Panc1 (cell line): Measurements from ENCODE around the gene PLEKHG7. TPM values are rescaled to one million over a fixed set of nuclear protein-coding genes. Genes with fewer than 3 reads are reported as not detected.

Experiments used
- ATAC-seq: fragments of 200-7000 bp; cut with Tn5 transposase; 2 replicates; pipeline ENCODE4 v1.9.1; 2020; ENCODE audit warnings: mild to moderate bottlenecking, moderate library complexity
- BruUV-seq: library from RNA; stranded (reverse); fragments of 400-500 nt; replicated peaks from 2 replicates; lab custom pipeline; 2021; lab: Mats Ljungman, UMichigan
- CTCF ChIA-PET: fragments of 300-600 bp; sonication (Branson Sonifier 250); formaldehyde crosslinking; loops from one replicate; lab custom pipeline; 2022; ENCODE audit warnings: antibody characterized with exemption; lab: Charles Lee
- POLR2A ChIA-PET: fragments of 300-600 bp; sonication (Branson Sonifier 250); formaldehyde crosslinking; loops from one replicate; lab custom pipeline; 2022; ENCODE audit warnings: antibody characterized with exemption; lab: Charles Lee
- DNase-seq: peaks from one replicate; pipeline ENCODE4 v3.0.0-alpha.2; 2010; ENCODE audit warnings: low read depth, low spot score
- H3K27ac ChIP-seq: 2 replicates; pipeline ENCODE4 v1.5.1; 2011; ENCODE audit warnings: mild to moderate bottlenecking, low read length, inconsistent platforms
- H3K27me3 ChIP-seq: fragments of 200-500 bp; sonication (Bioruptor generic); 2 replicates; pipeline ENCODE4 v1.6.0; 2014; ENCODE audit warnings: low read length, inconsistent platforms; ENCODE audit not compliant: control insufficient read depth, insufficient read depth
- H3K36me3 ChIP-seq: fragments of 200-500 bp; sonication (Bioruptor generic); 2 replicates; pipeline ENCODE4 v1.5.1; 2014; ENCODE audit warnings: inconsistent platforms, mild to moderate bottlenecking, low read length, moderate library complexity; ENCODE audit not compliant: control insufficient read depth, insufficient read depth
- H3K4me1 ChIP-seq: 2 replicates; pipeline ENCODE4 v1.5.1; 2011; ENCODE audit warnings: inconsistent platforms, mild to moderate bottlenecking, low read length, moderate library complexity; ENCODE audit not compliant: control insufficient read depth, insufficient read depth
- H3K4me3 ChIP-seq, 2 experiments: 2 replicates each; pipeline ENCODE4 v1.5.1; 2011 to 2012; ENCODE audit warnings: low read depth in 2 of 2, low read length in 2 of 2, mild to moderate bottlenecking in 2 of 2, inconsistent platforms in 1 of 2, moderate library complexity in 1 of 2
- H3K9me3 ChIP-seq: fragments of 200-500 bp; sonication (Bioruptor generic); 2 replicates; pipeline ENCODE4 v1.5.1; 2014; ENCODE audit warnings: low read depth, mild to moderate bottlenecking, inconsistent platforms, low read length, moderate library complexity; ENCODE audit not compliant: control insufficient read depth, insufficient read depth
- CTCF ChIP-seq: fragments of 450-650 bp; IDR thresholded peaks from 2 replicates; pipeline ENCODE4 v1.5.1; 2017; ENCODE audit warnings: mild to moderate bottlenecking
- POLR2AphosphoS5 ChIP-seq: IDR thresholded peaks from 2 replicates; pipeline ENCODE4 v1.6.1; 2012; ENCODE audit warnings: mild to moderate bottlenecking, low read depth, low read length, moderate library complexity
- SIN3A ChIP-seq: IDR thresholded peaks from 2 replicates; pipeline ENCODE4 v1.6.1; 2012; ENCODE audit warnings: low read depth, mild to moderate bottlenecking, low read length, moderate library complexity, borderline replicate concordance; ENCODE audit not compliant: insufficient read depth
- TCF7L2 ChIP-seq: IDR thresholded peaks from 2 replicates; pipeline ENCODE4 v1.6.1; 2011; ENCODE audit warnings: mild to moderate bottlenecking, low read depth, low read length, inconsistent platforms
- in situ Hi-C: cut with HindIII; loops from 2 replicates; pipeline ENCODE4 v1.10.0; 2016; ENCODE audit warnings: low sequenced_read_pairs, low pct_unique_long_range_greater_than_20kb
- intact Hi-C: fragments of 100-400 bp; cut with micrococcal nuclease; formaldehyde crosslinking; loops from one replicate; pipeline ENCODE4 v1.10.0; 2022; ENCODE audit not compliant: unreplicated experiment
- total RNA-seq: library from RNA; stranded (reverse); gene quantifications from one replicate; pipeline ENCODE4 v1.2.1, GENCODE V29; 2021; ENCODE audit not compliant: unreplicated experiment
- TF ChIP-seq, protein P1 (sequence below), 2 experiments: IDR thresholded peaks; 2 replicates each; pipeline ENCODE4 v1.6.1; 2011 to 2012; ENCODE audit warnings: low read depth in 2 of 2, control low read depth in 1 of 2, low read length in 1 of 2, mild to moderate bottlenecking in 1 of 2, moderate library complexity in 1 of 2; ENCODE audit not compliant: insufficient read depth in 1 of 2

PLEKHG7 gene
- total RNA-seq, 1 experiment from 2014 or later = not detected

GRCh38 chr12:92737855-92738850, 35.4 kb downstream of the PLEKHG7 start:
- Histone ChIP-seq H3K27ac (no peak overlapping the region), H3K4me3 (no peak overlapping the region), H3K27me3 (no peaks in the 10 kb centered on the region; the same call in 1 of the 2 replicates), H3K4me1 (no peaks in the 10 kb centered on the region), H3K36me3 (no peaks in the 10 kb centered on the region), H3K9me3 (no peaks in the 10 kb centered on the region)
- DNase-seq = no peak
- intact Hi-C loops = no loop called here
- ChIA-PET POLR2A (no interaction called here), CTCF (no interaction called here)
- ATAC-seq = no peak
- TF ChIP-seq CTCF (no peak), POLR2AphosphoS5 (no peak), SIN3A (no peak), TCF7L2 (no peak)
- TF ChIP-seq, protein P1, sequence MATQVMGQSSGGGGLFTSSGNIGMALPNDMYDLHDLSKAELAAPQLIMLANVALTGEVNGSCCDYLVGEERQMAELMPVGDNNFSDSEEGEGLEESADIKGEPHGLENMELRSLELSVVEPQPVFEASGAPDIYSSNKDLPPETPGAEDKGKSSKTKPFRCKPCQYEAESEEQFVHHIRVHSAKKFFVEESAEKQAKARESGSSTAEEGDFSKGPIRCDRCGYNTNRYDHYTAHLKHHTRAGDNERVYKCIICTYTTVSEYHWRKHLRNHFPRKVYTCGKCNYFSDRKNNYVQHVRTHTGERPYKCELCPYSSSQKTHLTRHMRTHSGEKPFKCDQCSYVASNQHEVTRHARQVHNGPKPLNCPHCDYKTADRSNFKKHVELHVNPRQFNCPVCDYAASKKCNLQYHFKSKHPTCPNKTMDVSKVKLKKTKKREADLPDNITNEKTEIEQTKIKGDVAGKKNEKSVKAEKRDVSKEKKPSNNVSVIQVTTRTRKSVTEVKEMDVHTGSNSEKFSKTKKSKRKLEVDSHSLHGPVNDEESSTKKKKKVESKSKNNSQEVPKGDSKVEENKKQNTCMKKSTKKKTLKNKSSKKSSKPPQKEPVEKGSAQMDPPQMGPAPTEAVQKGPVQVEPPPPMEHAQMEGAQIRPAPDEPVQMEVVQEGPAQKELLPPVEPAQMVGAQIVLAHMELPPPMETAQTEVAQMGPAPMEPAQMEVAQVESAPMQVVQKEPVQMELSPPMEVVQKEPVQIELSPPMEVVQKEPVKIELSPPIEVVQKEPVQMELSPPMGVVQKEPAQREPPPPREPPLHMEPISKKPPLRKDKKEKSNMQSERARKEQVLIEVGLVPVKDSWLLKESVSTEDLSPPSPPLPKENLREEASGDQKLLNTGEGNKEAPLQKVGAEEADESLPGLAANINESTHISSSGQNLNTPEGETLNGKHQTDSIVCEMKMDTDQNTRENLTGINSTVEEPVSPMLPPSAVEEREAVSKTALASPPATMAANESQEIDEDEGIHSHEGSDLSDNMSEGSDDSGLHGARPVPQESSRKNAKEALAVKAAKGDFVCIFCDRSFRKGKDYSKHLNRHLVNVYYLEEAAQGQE (IDR thresholded peaks at IDR 0.05; ENCODE audit: insufficient read depth in 1 of 2, low read depth in 2 of 2, low read length in 1 of 2) = no peak
- in situ Hi-C loops = no loop called here
- no TSS peak for BruUV-seq

GRCh38 chr12:92739113-92739512, 36.3 kb downstream of the PLEKHG7 start:
- BruUV-seq = no TSS peak
- Histone ChIP-seq H3K36me3 (no peaks in the 10 kb centered on the region), H3K4me1 (no peaks in the 10 kb centered on the region), H3K9me3 (no peaks in the 10 kb centered on the region), H3K4me3 (no peak overlapping the region), H3K27me3 (no peaks in the 10 kb centered on the region; the same call in 1 of the 2 replicates), H3K27ac (no peak overlapping the region)
- ChIA-PET POLR2A (no interaction called here), CTCF (no interaction called here)
- DNase-seq = no peak
- ATAC-seq = no peak
- in situ Hi-C loops = no loop called here
- TF ChIP-seq, protein P1 (IDR thresholded peaks at IDR 0.05; ENCODE audit: insufficient read depth in 1 of 2, low read depth in 2 of 2, low read length in 1 of 2) = no peak
- TF ChIP-seq TCF7L2 = no peak
- TF ChIP-seq CTCF = no peak
- TF ChIP-seq SIN3A = no peak
- TF ChIP-seq POLR2AphosphoS5 = no peak
- intact Hi-C loops = no loop called here
